NCI-H2081 (cell line): ENCODE measurements around the gene ZNF808.
"Not testable (repeated sequence)": the region's sequence is repeated elsewhere in the genome, so short reads cannot be mapped to it uniquely, and the experiment has no call there.

ENCODE experiments used
- DNase-seq, 2 experiments: peaks; one replicate each; lab custom pipeline; 2025; lab: John Stamatoyannopoulos, UW

ZNF808 gene

DNA sequence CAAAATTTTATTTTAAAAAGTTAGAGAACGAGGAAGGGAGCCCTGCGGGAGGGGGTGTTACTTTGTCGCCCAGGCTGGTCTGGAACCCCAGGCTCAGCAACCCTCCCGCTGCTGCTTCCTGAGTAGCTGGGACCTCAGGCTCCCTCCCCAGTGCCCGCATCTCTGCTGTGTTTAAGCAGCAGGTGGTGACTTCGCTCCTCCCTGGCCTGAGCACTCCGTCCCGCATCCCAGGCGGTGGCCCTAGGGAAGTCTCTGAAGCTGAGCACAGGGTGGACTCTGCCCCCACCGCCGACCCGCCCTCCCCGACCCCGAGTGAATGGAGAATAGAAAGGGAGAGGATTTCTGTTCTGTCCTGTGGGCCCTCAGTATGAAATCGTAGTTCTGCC is 73.2 kb downstream of the ZNF808 start:
- no peak for DNase-seq

DNA sequence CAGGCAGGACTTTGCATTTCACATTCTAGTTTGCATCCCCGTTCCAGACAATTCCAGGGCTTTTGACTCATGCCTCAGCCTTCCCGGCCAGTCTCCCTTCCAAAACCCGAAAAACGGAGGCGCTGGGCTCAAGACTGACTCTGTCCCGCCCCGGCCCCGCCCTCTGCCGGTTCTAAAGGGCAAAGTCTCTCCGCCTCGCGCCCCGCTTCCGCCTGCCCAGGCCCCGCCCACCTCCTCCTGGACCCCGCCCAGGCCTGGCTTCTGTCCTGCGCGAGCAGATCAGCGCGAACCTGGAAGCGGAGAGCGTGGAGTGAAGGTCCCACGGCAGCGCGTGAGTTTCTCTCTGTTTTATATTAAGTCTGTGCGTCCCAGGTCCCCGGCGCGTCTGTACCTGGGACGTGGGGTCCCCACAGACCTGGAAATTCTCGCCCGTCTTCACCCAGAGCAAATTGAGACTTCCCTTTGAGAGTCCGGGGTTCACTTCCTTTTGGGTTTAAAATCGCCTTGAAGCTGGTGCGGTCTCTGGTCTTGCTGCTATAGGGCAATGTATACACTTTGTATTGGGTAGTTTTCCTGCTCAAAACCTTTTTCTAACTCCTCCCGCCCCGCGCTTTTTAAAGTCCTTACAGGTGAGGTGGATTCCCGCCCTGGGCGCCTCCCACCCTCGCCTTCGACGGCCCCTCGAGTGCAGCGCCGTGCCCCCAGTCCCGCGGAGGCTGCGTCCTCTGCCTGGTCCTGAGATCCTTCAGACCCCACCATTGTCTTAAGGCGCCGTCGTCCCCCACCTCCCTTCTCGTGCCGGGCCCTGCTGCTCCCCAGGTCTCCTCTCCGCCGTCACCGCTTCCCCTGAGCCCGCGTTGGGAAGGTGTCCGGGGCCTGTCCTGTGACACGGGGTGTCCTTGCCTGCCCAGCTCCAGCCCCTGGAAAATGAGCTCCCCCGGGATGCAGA is 73.8 kb downstream of the ZNF808 start:
- peak; percentile 73 to 78 for DNase-seq

DNA sequence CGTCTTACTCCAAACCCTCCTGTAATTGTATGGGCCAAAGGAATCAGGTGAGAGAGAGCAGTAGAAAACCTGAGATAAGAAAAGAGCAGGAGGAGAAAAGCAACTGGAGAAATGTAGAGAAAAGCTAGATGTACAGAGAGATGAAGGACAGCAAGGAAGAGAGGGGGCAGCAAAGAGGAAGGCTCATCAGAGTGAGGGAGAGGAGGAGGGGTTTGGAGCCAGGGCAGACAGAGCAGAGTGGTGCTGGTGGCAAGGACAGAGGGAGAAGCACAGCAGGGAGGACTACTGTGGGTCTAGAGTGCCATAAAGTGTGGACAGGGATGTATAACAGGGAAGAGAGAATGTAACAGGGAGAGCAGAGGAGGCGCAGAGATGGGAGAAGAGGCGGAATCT is 74.5 kb downstream of the ZNF808 start:
- DNase-seq, result not testable (repeated sequence)

DNA sequence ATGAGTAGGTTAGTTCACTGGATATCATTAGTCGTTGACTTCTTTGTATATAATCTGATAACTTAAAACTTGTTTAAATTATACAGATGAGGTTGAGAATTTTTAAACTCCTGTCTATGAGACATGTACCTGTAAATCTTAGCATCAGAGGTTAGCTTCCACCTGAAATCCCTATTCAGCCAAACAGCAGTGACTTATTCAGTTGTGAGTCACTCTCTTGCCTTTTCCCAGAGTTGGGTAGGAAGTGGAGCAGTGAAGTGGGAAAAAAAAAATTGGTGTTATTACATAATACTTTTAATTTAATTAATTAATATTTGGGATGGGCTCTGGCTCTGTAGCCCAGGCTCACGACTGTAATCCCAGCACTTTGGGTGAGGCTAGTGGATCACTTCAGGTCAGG is 75.5 kb downstream of the ZNF808 start:
- no peak for DNase-seq

DNA sequence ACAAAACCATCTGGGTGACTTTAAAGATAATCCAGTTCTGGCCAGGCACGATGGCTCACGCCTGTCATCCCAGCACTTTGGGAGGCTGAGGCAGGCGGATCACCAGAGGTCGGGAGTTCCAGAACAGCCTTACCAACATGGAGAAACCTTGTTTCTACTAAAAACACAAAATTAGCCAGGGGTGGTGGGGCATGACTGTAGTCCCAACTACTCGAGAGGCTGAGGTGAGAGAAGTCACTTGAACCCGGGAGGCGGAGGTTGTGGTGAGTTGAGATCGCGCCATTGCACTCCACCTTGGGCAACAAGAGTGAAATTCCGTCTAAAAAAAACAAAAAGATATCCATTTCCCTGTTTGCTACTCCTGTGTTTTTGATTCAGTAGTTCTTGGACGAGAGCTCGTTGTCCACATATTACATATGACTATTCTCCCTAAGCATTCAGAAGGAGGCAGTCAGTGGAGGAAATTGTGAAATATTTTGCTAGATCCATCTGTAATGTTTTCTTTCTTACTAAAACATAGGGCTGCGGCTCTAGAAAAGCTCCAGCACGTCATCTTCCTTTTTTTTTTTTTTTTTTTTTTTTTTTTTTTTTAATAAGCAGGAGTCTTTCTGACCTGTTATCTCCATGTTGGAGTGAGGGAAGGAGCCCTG is 76.2 kb downstream of the ZNF808 start:
- DNase-seq, result no peak
